Measurements from ENCODE around the gene SPSB3.

The SPSB3 gene

DNA sequence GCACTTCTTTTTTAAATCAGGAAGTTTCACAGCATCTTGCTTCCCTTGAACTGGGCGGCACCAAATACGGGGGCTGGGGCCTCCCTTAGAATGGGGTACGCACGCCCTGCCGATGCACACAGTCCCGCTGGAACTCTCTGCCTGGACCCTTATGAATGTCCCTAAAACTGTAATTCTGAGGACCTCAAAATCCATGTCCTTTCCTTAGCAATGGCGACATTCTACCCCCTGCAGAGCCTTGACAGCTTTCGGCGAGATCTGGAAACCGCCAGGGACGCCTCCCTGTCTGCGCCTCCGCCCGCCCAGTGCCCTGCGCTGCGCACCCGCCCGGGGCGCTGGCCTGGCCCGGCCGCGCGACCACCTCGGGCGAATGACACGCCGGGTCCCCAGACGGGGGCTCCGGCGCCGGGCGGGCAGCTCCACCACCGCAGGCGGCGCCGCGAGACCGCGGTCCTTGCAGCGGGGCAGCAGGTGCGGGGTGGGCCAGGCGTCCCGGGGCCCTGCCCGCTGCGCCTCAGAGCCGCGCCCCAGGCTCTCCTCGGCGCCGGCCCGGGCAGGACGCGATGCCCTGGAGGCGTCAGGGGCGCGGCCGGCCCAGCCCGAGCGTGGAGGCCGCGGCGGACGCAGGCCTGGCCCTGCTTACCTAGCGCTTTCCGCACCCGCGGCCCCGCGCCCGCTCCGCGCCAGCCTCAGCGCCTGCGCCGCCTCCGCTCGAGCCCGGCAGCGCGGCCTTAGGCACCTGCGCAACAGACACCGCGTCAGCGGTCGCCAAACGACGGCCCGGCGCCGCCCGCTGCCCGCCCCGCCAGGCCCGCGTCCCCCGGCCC is 43.7 kb upstream of the SPSB3 start:
- peak overlapping the region; percentile 54 for H3K4me3 ChIP-seq (ENCODE audit: low read depth, low read length)
- TF ChIP-seq, protein P1, sequence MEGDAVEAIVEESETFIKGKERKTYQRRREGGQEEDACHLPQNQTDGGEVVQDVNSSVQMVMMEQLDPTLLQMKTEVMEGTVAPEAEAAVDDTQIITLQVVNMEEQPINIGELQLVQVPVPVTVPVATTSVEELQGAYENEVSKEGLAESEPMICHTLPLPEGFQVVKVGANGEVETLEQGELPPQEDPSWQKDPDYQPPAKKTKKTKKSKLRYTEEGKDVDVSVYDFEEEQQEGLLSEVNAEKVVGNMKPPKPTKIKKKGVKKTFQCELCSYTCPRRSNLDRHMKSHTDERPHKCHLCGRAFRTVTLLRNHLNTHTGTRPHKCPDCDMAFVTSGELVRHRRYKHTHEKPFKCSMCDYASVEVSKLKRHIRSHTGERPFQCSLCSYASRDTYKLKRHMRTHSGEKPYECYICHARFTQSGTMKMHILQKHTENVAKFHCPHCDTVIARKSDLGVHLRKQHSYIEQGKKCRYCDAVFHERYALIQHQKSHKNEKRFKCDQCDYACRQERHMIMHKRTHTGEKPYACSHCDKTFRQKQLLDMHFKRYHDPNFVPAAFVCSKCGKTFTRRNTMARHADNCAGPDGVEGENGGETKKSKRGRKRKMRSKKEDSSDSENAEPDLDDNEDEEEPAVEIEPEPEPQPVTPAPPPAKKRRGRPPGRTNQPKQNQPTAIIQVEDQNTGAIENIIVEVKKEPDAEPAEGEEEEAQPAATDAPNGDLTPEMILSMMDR (IDR thresholded peaks at IDR 0.05; ENCODE audit: insufficient read depth, low read depth, low read length, missing control alignments): peak; percentile 5
- peak; percentile 80 for DNase-seq (ENCODE audit: low read depth)

DNA sequence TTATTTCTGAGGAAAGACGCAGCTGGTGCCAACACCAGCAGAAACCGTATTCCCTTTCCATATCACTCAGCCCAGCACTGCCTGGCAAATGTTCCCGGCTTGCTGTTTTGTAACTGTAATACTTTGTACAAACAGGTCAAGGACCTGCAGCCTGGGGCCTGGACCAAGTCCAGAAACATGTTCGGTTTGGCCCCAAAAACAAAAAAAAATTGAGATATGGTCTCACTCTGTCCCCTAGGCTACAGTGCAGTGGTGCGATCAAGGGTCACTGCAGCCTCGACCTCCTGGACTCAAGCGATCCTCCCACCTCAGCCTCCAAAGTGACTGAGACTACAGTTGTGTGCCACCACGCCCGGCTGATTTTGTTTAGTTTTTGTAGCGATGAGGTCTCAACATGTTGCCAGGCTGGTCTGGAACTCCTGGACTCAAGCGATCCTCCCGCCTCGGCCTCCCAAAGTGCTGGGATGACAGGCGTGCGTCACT is 43.1 kb upstream of the SPSB3 start:
- TF ChIP-seq, protein P1 (IDR thresholded peaks at IDR 0.05; ENCODE audit: insufficient read depth, low read depth, low read length, missing control alignments): no peak

DNA sequence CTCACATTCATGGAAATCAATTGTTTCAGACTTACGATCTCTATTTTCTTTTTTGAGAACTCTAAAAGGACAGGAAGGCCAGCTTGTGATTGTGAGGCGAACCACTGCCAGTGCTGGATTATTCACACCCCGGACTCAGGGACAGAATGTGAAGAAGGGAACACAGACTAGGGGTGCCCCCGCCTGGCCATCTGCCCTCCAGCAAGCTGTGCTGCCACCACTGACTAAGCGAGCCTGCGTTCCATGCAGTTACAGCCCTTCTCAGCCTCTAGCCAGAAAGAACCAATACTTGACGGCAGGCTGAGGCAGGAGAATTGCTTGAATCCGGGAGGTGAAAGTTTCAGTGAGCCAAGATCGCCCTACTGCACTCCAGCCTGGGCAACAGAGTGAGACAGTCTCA is 41.5 kb upstream of the SPSB3 start:
- H3K4me3 ChIP-seq (ENCODE audit: low read depth, low read length): no peak overlapping the region
- TF ChIP-seq, protein P1 (IDR thresholded peaks at IDR 0.05; ENCODE audit: insufficient read depth, low read depth, low read length, missing control alignments): peak; percentile 60
- peak; percentile 83 for DNase-seq (ENCODE audit: low read depth)

More for the DNA sequence above, 43.1 kb upstream of the SPSB3 start:
- peak overlapping the region; percentile 54 for H3K4me3 ChIP-seq (ENCODE audit: low read depth, low read length)
- DNase-seq (ENCODE audit: low read depth): no peak

DNA sequence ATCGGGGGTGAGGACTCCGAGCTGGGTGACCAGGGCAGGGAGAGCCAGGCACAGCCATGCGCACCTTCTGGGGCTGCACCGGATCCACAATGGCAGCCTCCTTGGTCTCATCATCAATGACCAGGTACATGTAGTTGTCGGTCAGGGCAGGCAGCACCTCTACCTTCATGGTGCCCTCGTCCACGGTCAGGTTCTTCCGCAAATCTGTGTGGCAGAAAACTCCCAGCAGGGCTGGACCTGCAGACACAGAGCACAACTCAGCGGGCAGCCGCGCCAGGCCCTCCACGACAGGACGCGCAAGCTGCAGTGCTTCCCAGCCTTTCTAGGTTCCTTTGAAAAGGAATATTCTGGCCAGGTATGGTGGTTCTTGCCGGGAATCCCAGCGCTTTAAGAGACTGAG is 40.4 kb upstream of the SPSB3 start:
- DNase-seq (ENCODE audit: low read depth): no peak
- TF ChIP-seq, protein P1 (IDR thresholded peaks at IDR 0.05; ENCODE audit: insufficient read depth, low read depth, low read length, missing control alignments): no peak
- H3K4me3 ChIP-seq (ENCODE audit: low read depth, low read length): no peak overlapping the region

DNA sequence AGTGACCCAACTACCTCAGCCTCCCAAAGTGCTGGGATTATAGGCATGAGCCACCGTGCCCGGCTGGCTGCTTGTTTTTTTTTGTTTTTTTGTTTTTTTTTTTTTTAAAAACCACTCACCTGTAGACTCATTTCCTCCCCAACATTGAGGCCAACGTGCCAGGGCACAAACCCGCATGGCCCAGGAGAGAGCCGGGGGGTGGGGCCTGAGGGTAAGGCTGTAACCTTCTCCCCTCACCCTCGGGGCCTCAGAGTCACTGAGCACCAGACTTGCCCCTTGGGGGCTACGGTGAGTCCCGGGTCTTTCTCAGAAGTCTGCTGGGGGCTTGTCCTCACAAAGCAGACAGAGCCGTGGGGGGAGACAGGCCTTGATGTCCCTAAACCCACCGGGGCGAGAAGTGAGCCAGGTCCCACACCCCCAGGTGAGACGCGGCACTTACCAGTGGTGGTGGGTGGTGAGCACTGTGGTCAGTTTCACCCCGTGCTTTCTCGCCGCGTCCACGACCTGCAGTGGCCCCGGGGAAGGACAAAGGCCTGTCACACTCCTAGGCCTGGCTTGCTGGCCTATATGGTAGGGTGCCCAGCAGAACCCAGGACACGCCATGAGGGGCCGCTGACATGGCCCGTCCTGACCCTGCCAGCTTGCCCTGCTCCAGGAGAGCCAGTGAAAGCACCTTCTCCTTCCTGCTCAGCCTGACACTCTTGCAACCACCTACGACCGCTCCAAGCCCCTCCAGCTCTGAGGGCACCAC is 39.7 kb upstream of the SPSB3 start:
- no peak overlapping the region for H3K4me3 ChIP-seq (ENCODE audit: low read depth, low read length)
- TF ChIP-seq, protein P1 (IDR thresholded peaks at IDR 0.05; ENCODE audit: insufficient read depth, low read depth, low read length, missing control alignments): no peak
- DNase-seq (ENCODE audit: low read depth): no peak

DNA sequence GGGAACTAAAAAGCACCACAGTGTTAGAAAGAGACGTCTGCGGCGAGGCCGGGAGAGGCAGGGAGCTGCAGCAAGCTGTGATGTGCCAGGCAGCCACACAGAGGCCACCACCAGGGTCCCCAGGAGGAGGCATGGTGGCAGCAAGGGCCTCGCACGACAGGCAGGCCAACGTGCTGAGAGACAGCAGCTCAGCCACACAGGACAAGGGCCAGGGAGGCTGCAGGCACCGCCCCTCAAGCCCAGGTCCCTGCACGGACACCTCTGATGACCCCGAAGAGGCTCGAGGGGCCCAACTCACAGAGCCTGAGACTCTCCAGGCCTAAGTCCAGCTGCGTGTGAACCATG is 38.5 kb upstream of the SPSB3 start:
- no peak overlapping the region for H3K4me3 ChIP-seq (ENCODE audit: low read depth, low read length)
- DNase-seq (ENCODE audit: low read depth): no peak
- TF ChIP-seq, protein P1 (IDR thresholded peaks at IDR 0.05; ENCODE audit: insufficient read depth, low read depth, low read length, missing control alignments): no peak

Measured in GM12865 (cell line).